ENCODE results near the gene KCNH8.

KCNH8 gene

DNA sequence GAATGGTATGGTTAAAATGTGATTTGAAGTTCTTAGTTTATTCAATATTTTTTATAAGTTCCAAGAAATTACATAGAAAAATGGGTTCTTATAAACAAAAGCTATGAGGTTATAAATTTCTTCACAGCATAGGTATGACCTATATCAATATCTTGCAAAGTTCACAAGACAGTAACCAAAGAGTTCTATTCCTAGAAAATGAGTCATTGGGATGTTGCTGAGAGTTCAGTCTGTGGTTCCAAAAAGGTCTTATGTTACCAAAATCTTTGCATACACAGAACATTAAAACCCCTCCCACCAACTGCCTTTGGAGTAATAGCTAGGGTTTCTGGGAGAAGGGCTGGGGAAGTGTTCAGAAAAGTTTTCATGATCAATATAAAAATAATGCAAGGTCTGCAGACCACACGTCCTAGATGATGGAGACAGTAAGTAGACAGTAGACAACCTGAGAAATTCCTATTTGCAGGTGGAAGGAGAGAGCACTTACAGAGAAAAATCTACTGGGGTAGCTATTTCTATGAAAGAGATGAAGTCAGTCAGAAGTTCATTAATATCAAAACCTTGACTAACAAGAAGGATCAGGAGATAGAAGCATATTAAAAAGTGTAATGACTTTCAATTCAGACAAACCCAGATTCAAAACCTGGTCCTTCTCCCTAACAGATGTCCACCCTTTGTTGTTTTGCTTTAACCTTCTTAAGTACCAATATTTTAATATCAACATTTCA, 279.3 kb downstream of the KCNH8 start:
- Mint-ChIP-seq H3K36me3 (ENCODE audit: low read depth) (no peaks in the 10 kb centered on the region), H3K4me1 (ENCODE audit: low read depth) (no peaks in the 10 kb centered on the region), H3K27me3 (no peaks in the 10 kb centered on the region)

DNA sequence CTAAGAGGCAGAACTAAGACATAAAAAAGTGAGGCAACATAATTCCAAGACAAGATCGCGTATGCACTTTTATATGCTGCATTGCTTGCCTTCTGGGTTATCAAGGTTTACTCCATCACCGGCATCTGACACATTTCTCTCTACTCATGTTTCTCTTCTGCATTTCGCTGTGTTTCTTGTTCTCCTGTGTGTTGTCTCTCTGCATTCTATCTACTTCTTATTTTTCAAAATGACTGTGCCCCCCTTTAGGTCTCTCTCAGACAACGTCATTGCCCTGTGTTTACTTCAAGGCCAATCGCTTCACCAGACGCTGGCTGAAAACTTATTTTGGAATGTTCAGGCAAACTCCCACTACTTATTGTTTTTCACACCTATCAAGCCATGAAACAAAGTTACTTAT, 280.4 kb downstream of the KCNH8 start:
- H3K27ac Mint-ChIP-seq: no peak overlapping the region
- no peaks in the 10 kb centered on the region for H3K27me3 Mint-ChIP-seq
- H3K36me3 Mint-ChIP-seq (ENCODE audit: low read depth): no peaks in the 10 kb centered on the region
- no peak overlapping the region for H3K4me3 Mint-ChIP-seq
- H3K4me1 Mint-ChIP-seq (ENCODE audit: low read depth): no peaks in the 10 kb centered on the region
- H3K9me3 Mint-ChIP-seq: no peaks in the 10 kb centered on the region

More for the DNA sequence above, 279.3 kb downstream of the KCNH8 start:
- Mint-ChIP-seq H3K4me3 (no peak overlapping the region), H3K9me3 (no peaks in the 10 kb centered on the region), H3K27ac (no peak overlapping the region)

DNA sequence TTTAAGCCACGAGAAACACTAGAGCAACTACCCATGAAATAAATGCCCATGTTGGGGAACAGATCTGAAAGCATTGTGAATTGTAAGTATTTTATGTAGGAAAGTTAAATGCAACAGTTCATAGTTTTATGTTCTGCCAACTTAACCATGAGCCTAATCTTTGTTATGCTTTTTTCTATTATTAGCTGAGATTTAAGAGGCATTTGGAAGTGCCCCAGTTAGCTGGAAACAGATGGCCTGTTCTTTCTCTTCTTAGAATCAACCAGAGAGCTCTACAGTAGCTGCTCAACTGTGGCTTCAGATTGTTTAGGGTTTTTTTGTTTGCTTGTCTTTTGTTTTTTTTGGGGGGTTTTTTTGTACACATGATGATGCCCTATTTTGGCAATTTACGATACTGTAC, 284.4 kb downstream of the KCNH8 start:
- Mint-ChIP-seq H3K27ac (no peak overlapping the region), H3K9me3 (no peaks in the 10 kb centered on the region), H3K4me3 (no peak overlapping the region), H3K27me3 (no peaks in the 10 kb centered on the region), H3K4me1 (ENCODE audit: low read depth) (no peaks in the 10 kb centered on the region), H3K36me3 (ENCODE audit: low read depth) (no peaks in the 10 kb centered on the region)

DNA sequence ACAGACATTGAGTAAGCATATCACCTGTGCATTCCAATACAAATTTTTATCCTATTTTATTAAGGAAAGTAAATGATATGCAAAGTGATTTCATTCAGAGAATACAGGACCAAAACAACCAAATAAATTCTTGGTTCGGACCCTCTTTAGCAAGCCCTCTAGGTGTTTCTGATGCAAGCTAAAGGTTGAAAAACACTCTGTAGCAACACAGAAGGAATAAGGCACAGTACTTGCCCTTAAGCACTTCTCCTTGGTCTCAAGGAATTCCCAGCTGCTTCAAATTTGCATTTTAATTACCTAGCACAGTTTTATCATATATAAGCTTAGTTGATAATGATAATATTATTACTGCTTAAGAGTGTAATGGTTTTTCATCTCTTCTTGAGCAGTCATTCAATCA, 288.4 kb downstream of the KCNH8 start:
- Mint-ChIP-seq H3K27me3 (no peaks in the 10 kb centered on the region), H3K36me3 (ENCODE audit: low read depth) (no peaks in the 10 kb centered on the region), H3K27ac (no peak overlapping the region), H3K4me1 (ENCODE audit: low read depth) (no peaks in the 10 kb centered on the region), H3K9me3 (no peaks in the 10 kb centered on the region), H3K4me3 (no peak overlapping the region)

DNA sequence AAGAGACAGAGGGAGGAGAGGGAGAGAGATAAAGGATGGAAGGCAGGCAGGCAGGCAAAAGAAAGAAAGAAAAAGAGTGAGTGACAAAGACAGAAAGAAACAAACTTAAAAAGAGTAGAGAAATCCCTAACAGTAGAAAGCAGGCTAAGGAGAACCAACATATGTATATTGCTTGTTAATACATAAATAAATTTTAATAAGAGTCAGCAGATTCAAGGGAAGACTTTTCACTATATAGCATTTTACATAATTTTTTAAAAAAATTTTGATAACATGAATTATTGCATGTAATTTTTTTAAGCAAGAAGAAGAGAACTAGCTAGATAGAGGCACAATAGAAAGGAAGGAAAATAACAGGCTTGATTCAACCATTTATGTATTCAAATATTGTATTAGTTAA, 291.6 kb downstream of the KCNH8 start:
- H3K9me3 Mint-ChIP-seq: no peaks in the 10 kb centered on the region
- H3K4me1 Mint-ChIP-seq (ENCODE audit: low read depth): no peaks in the 10 kb centered on the region
- H3K4me3 Mint-ChIP-seq: no peak overlapping the region
- H3K27me3 Mint-ChIP-seq: no peaks in the 10 kb centered on the region
- H3K27ac Mint-ChIP-seq: no peak overlapping the region
- no peaks in the 10 kb centered on the region for H3K36me3 Mint-ChIP-seq (ENCODE audit: low read depth)

DNA sequence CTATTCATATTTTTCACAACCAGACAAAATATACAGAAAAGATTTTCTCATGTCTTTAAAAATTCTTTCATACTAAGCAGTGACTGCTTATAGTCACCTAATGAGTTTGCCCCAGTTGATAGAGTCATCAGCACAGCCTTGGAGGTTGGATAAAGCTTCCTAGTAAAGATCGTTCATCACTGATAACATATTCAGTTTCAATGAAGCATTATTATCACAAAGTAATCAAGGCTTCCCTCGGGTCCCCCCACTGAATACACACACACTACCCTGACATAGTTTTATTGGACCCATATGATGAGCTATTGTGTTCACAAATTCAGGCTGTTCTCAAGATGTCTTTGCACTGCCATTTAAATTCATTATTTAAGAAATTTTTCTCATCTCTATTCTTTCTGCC, 297.8 kb downstream of the KCNH8 start:
- Mint-ChIP-seq H3K27ac (peak overlapping the region; percentile 59), H3K27me3 (no peaks in the 10 kb centered on the region), H3K4me1 (ENCODE audit: low read depth) (peaks cover 8% of the 10 kb centered on the region), H3K36me3 (ENCODE audit: low read depth) (no peaks in the 10 kb centered on the region), H3K4me3 (no peak overlapping the region), H3K9me3 (no peaks in the 10 kb centered on the region)

DNA sequence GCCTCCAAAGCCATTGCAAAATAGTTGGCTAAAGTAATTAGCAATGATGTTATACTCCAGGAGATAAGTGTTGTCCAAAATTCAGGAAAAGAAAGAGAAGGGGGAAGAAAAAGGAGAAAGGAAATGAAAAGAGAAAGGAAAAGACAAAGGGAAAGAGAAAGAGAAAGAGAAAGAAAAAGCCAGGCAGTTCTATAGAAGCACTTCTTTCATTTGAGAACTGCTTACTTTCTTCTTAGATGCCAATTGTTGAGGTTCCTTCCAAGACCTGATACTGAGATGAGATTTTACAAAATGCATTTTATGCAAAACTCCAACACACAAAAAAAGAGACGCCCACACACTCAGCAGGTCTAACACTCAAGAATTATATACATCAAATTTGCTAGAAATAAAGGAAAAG, 298.4 kb downstream of the KCNH8 start:
- Mint-ChIP-seq H3K27me3 (no peaks in the 10 kb centered on the region), H3K4me1 (ENCODE audit: low read depth) (peaks cover 8% of the 10 kb centered on the region), H3K4me3 (no peak overlapping the region)

DNA sequence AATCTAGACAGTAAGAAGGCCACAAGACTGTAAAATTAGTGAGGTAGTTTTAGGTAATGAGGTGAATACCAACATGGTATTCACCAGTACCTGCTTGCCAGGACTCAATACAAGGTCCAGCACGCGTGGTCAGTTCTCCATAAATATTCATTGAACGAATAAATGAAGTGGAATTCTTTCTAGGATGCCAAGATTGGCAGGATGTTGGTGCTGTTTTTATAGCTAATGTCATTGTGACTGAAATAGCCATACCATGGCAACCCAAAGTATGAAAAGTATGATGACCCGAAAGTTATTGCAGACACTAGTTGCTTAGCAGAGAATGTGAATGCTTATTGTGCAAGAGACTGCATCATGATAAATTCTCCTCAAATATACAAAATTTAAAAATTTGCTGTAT, 307.2 kb downstream of the KCNH8 start:
- Mint-ChIP-seq H3K36me3 (ENCODE audit: low read depth) (no peaks in the 10 kb centered on the region), H3K4me3 (no peak overlapping the region), H3K4me1 (ENCODE audit: low read depth) (no peaks in the 10 kb centered on the region), H3K9me3 (peaks cover 10% of the 10 kb centered on the region), H3K27ac (no peak overlapping the region), H3K27me3 (no peaks in the 10 kb centered on the region)

More for the DNA sequence above, 298.4 kb downstream of the KCNH8 start:
- Mint-ChIP-seq H3K36me3 (ENCODE audit: low read depth) (no peaks in the 10 kb centered on the region), H3K9me3 (no peaks in the 10 kb centered on the region), H3K27ac (peak overlapping the region; percentile 59)

DNA sequence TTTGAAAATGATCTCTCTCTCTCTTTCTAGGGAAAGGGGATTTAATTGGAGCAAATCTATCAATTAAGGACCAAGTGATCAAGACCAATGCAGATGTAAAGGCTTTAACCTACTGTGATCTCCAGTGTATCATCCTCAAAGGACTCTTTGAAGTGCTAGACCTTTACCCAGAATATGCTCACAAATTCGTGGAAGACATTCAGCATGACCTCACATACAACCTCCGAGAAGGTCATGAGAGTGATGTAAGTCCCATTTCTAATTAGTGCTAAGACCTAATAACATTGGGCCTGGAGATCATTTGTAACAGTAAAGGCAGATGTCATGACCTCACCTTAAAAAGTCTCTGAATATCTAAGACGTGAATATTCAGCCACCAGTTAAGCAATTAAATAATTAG, 308.4 kb downstream of the KCNH8 start:
- H3K4me3 Mint-ChIP-seq: no peak overlapping the region
- H3K27ac Mint-ChIP-seq: no peak overlapping the region
- no peaks in the 10 kb centered on the region for H3K4me1 Mint-ChIP-seq (ENCODE audit: low read depth)
- no peaks in the 10 kb centered on the region for H3K27me3 Mint-ChIP-seq
- peaks cover 10% of the 10 kb centered on the region for H3K9me3 Mint-ChIP-seq
- no peaks in the 10 kb centered on the region for H3K36me3 Mint-ChIP-seq (ENCODE audit: low read depth)

DNA sequence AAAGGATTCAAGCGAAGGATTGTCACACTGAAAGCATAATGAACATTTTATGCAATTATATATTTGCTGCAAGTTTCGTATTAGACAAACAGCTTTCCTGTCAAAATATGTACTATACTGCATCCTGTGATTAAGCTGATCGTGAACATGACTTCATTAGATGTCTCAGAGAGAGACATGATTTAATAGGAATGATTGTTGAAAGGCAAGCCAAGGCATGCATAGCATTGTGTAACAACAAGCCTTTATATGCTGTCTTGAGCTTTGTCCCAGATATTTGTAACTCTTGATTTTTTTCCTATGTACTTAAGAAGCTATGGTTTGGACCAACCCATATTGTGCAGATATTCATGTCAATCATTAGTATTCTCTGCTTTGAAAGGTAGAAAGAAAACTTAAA, 309.1 kb downstream of the KCNH8 start:
- Mint-ChIP-seq H3K4me3 (no peak overlapping the region), H3K27me3 (no peaks in the 10 kb centered on the region), H3K36me3 (ENCODE audit: low read depth) (no peaks in the 10 kb centered on the region), H3K9me3 (peaks cover 7% of the 10 kb centered on the region), H3K4me1 (ENCODE audit: low read depth) (no peaks in the 10 kb centered on the region), H3K27ac (no peak overlapping the region)

DNA sequence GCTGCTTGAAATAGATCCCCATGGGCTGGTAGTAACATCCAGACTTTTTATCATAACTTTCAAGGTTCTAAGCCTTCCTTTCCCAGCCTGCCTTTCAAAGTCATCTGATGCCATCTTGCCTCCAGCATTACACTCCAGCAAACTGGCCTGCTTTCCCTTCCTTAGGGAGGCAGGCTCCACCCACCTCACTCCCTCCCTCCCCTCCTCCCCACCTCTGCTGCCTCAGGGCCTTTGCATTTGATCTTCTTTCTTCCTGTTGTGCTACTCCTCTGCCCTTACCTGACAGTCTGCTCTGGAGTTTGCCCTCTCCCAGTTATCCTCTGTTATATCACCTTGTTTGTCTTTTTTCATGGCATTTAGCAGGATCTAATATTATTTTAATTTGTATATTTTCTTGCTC, 319.5 kb downstream of the KCNH8 start:
- H3K4me1 Mint-ChIP-seq (ENCODE audit: low read depth): no peaks in the 10 kb centered on the region
- no peak overlapping the region for H3K27ac Mint-ChIP-seq
- H3K27me3 Mint-ChIP-seq: no peaks in the 10 kb centered on the region
- H3K36me3 Mint-ChIP-seq (ENCODE audit: low read depth): no peaks in the 10 kb centered on the region
- peaks cover 10% of the 10 kb centered on the region for H3K9me3 Mint-ChIP-seq
- no peak overlapping the region for H3K4me3 Mint-ChIP-seq

DNA sequence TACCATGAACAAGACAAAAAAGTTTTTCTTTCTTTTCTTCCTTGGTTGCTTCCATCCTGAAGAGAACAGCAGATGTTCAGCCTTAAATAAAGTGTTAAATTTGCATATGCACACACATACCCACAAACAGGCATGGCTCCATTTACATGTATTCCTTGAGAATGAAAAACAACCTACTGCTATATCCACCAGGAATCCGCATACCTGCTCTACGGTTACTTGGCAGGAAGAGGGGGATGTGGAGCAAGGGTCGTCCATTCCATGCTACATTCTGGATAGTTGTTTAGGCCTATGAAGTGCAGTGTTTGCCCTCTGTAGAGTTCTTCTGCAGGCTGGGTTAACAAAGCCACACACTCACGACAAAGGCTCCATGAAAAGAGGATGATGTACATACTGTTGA, 322.8 kb downstream of the KCNH8 start:
- H3K36me3 Mint-ChIP-seq (ENCODE audit: low read depth): no peaks in the 10 kb centered on the region

DNA sequence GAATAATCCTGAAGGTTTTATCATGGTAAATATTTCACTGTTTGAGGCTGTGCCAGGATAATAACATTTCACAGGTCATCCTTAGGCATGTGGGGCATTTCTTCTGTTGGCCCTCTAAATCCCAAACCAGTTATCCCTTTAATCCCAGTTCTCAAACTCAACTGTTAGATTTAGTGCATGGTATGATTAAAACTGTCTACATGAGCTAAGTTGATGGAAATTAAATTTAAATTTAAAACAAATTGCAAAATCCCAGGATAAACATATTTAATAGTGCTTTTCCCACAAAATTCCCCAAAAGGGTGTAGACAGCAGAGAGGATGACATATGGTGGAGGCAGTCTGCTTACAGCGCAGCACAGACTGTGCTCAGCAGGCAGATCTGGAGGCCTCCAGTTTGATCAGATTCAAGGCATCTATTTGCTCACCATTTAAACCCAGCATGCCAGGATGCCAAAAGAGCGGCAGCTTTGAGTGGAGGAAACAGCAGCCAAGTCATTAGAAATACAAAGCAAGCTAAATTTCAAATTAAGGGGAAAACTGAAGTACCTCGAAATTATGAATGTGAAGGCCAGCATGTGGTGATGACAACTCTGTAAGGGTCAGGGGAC, 325.8 kb downstream of the KCNH8 start:
- Mint-ChIP-seq H3K4me1 (ENCODE audit: low read depth) (no peaks in the 10 kb centered on the region), H3K27me3 (no peaks in the 10 kb centered on the region), H3K36me3 (ENCODE audit: low read depth) (no peaks in the 10 kb centered on the region), H3K9me3 (peaks cover 3% of the 10 kb centered on the region), H3K4me3 (no peak overlapping the region), H3K27ac (no peak overlapping the region)

More for the DNA sequence above, 322.8 kb downstream of the KCNH8 start:
- Mint-ChIP-seq H3K9me3 (peaks cover 6% of the 10 kb centered on the region), H3K4me1 (ENCODE audit: low read depth) (no peaks in the 10 kb centered on the region), H3K27ac (no peak overlapping the region), H3K27me3 (no peaks in the 10 kb centered on the region), H3K4me3 (no peak overlapping the region)

DNA sequence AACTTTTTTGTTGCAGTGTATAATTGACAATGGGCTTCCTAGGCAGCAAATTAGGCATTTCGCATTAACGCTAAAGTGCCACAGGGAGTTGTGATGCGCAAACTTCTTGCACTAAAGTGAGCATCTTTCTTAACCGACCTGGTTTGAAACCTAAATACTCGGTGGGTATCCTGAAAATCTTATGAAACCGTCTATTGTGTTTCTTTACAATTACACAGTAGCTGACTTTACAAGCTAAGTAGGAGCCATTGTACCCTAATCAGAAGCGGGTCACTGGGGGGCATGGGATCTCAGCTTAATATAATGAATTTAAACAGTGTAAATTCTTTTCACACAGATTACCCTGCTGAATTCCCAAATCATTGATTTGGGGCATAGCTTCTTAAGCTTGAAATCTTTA, 328.0 kb downstream of the KCNH8 start:
- Mint-ChIP-seq H3K36me3 (ENCODE audit: low read depth) (no peaks in the 10 kb centered on the region), H3K27me3 (no peaks in the 10 kb centered on the region), H3K27ac (no peak overlapping the region), H3K4me3 (no peak overlapping the region), H3K9me3 (peaks cover 3% of the 10 kb centered on the region), H3K4me1 (ENCODE audit: low read depth) (no peaks in the 10 kb centered on the region)

DNA sequence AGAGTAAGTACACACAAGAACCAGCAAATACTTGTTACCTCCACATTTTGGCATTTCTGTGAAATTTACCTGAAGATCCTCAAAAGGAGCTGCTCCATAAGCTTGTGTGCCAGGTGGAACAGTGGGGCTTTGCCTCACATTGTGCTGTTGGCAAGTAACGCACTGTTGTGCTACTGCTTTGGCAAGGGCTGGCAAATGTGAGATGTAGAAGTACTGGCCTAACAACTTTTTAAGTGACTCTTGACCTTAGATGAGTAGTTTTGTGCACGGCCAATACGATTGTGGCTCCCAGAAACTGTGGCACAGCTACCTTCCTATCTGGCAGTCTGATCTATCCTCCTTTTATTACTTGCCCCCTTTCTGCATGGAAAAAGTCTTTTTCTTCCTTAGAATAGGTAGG, 337.0 kb downstream of the KCNH8 start:
- H3K9me3 Mint-ChIP-seq: no peaks in the 10 kb centered on the region
- no peaks in the 10 kb centered on the region for H3K4me1 Mint-ChIP-seq (ENCODE audit: low read depth)
- no peak overlapping the region for H3K4me3 Mint-ChIP-seq
- no peak overlapping the region for H3K27ac Mint-ChIP-seq
- no peaks in the 10 kb centered on the region for H3K36me3 Mint-ChIP-seq (ENCODE audit: low read depth)
- H3K27me3 Mint-ChIP-seq: no peaks in the 10 kb centered on the region

DNA sequence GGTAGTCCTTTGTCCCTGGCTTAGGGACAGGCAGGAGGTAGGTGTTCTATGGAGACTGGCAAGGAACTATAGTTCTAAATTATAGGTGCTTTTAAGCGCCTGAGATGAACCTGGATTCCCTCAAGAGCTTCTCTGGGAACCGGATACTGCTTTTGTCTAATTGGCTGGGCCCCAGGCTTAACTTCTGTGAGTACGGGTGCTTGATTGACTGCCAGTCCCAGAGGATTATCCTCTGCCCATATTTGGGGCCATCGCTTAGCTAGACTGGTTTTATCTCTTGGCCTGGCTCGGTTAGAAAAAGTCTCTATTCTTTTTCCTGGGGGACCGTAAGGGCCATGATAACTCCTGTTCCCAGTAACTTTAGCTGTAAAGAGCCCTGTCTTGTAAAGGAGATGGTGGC, 339.1 kb downstream of the KCNH8 start:
- Mint-ChIP-seq H3K36me3 (ENCODE audit: low read depth) (no peaks in the 10 kb centered on the region), H3K9me3 (no peaks in the 10 kb centered on the region), H3K27me3 (no peaks in the 10 kb centered on the region), H3K4me1 (ENCODE audit: low read depth) (no peaks in the 10 kb centered on the region), H3K27ac (no peak overlapping the region), H3K4me3 (no peak overlapping the region)

All from stimulated activated naive CD8-positive, alpha-beta T cell treated with anti-CD3 and anti-CD28 coated beads, Interleukin-15, Interleukin-2, amounts not matched to agents 100 ng/mL and 50 ng/mL, for 24 hours (primary cell).